ENCODE results near the gene ATP5F1D. TPM values are rescaled to one million over a fixed set of nuclear protein-coding genes. Genes with fewer than 3 reads are reported as not detected.

The ATP5F1D gene
- total and polyA plus RNA-seq, 2 of the 8 experiments (the other 6 are each of a cell fraction or from before 2014, with no cell fraction given): 174 to 249 TPM

DNA sequence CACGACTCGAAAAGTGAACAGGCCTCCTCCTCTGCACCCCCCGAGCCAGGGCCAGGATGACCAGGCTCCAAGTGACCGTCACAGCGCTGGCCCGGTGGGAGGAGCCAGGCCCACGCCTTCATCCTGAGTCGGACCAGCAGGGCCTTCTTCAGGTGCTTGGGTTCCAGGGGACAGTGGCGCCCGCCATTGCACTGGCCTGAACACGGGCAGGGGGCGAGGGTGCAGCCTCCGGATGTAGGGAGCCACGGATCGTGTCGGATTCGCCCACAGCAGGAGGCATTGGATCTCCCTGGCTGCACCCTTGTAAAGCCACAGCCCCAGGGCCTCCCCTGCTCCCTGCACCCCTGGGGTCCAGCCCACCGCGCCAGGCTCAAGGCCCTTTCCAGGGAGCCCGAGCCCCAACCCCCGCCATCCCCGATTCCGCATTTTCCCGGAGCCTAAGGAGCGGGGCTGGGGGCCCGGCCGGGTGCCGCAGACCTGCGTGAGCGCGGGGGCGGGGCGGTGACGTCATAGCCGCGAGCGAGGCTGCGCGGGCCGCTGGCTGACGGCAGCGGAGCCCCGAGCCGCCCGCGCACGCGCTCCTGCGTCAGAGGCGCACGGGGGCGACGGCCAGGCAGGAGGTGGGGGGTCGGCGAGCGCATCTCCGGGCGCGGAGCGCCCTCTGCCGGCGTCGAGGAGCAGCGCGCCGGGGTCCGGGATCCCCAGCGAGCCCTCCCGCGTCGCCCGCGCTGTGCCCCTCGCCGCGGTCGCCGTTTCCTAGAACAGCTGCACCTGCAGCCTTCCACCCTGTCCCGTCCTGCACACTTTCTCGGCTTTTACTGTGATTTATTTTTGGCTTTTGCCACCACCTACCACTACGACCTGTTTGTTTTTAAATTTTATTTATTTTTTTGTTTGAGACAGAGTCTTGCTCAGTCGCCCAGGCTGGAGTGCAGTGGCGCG is 1.5 kb upstream of the ATP5F1D start (continued):
- TF ChIP-seq, protein P1, sequence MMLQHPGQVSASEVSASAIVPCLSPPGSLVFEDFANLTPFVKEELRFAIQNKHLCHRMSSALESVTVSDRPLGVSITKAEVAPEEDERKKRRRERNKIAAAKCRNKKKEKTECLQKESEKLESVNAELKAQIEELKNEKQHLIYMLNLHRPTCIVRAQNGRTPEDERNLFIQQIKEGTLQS (IDR thresholded peaks at IDR 0.05; ENCODE audit: insufficient read depth, low read depth, low read length): peak; percentile 75; the same call in 1 of the 2 replicates
- TF ChIP-seq CEBPB (IDR thresholded peaks at IDR 0.05; ENCODE audit: low read depth, low read length): no peak
- TF ChIP-seq CBX5 (IDR thresholded peaks at IDR 0.05; ENCODE audit: low read depth, low read length): no peak
- peak; percentile 73 for TF ChIP-seq ASH2L (IDR thresholded peaks at IDR 0.05; ENCODE audit: low read length)
- TF ChIP-seq JUN (IDR thresholded peaks at IDR 0.05; ENCODE audit: low read depth, low read length): 0 out of 2 replicates have a peak, but pooled peaks have one; percentile 26
- TF ChIP-seq EGR1 (IDR thresholded peaks at IDR 0.05; ENCODE audit: borderline replicate concordance, low read depth, low read length): peak; percentile 96
- TF ChIP-seq POLR2A (IDR thresholded peaks at IDR 0.05; ENCODE audit: control extremely low read depth in 1 of 2, low read depth in 2 of 2, low read length in 2 of 2): 0 out of 3 replicates have a peak, but pooled peaks of 1 of the 2 experiments have one; percentile 26
- TF ChIP-seq RNF2 (IDR thresholded peaks at IDR 0.05; ENCODE audit: borderline replicate concordance, low read depth, low read length, missing control alignments, poor library complexity, severe bottlenecking): no peak
- TF ChIP-seq EZH2 (IDR thresholded peaks at IDR 0.05; ENCODE audit: low read depth, low read length, severe bottlenecking): no peak
- TF ChIP-seq EP300 (IDR thresholded peaks at IDR 0.05; ENCODE audit: borderline replicate concordance in 1 of 2, low read depth in 2 of 2, low read length in 2 of 2): peak in 1 of 2 experiments; percentile 49; a peak in 1 of 3 replicates

Measured in H1 (cell line).